ENCODE data around the gene TMPRSS9. TPM values are rescaled to one million over a fixed set of nuclear protein-coding genes. Genes with fewer than 3 reads are reported as not detected.

The TMPRSS9 gene
- total RNA-seq, 1 experiment from 2014 or later, result not detected

GRCh38 chr19:2428756-2429711, 69.0 kb downstream of the TMPRSS9 start:
- no peak overlapping the region for H3K4me3 ChIP-seq
- H3K36me3 ChIP-seq, result peaks cover 18% of the 10 kb centered on the region
- no peak for DNase-seq
- no peaks in the 10 kb centered on the region for H3K27me3 ChIP-seq
- no peaks in the 10 kb centered on the region for H3K9me3 ChIP-seq

GRCh38 chr19:2429917-2430535, 70.0 kb downstream of the TMPRSS9 start:
- Histone ChIP-seq H3K27me3 (no peaks in the 10 kb centered on the region), H3K36me3 (peaks cover 18% of the 10 kb centered on the region), H3K9me3 (no peaks in the 10 kb centered on the region), H3K4me3 (no peak overlapping the region)
- DNase-seq, result no peak

- Histone ChIP-seq H3K9me3 (no peaks in the 10 kb centered on the region), H3K36me3 (peaks cover 10% of the 10 kb centered on the region), H3K4me3 (no peak overlapping the region), H3K27me3 (no peaks in the 10 kb centered on the region)
- DNase-seq, result no peak
Observed at GRCh38 chr19:2431318-2432055, 71.4 kb downstream of the TMPRSS9 start.

- no peaks in the 10 kb centered on the region for H3K27me3 ChIP-seq
- no peaks in the 10 kb centered on the region for H3K9me3 ChIP-seq
- H3K4me3 ChIP-seq, result no peak overlapping the region
- peaks cover 8% of the 10 kb centered on the region for H3K36me3 ChIP-seq
- no peak for DNase-seq
Observed at GRCh38 chr19:2432131-2432848, 72.2 kb downstream of the TMPRSS9 start.

GRCh38 chr19:2433854-2434253, 73.8 kb downstream of the TMPRSS9 start:
- H3K36me3 ChIP-seq, result peaks cover 19% of the 10 kb centered on the region

GRCh38 chr19:2434267-2434666, 74.2 kb downstream of the TMPRSS9 start:
- no peak for DNase-seq
- H3K4me3 ChIP-seq, result no peak overlapping the region
- H3K27me3 ChIP-seq, result no peaks in the 10 kb centered on the region
- H3K9me3 ChIP-seq, result no peaks in the 10 kb centered on the region
- H3K36me3 ChIP-seq, result peaks cover 19% of the 10 kb centered on the region

More at GRCh38 chr19:2433854-2434253, 73.8 kb downstream of the TMPRSS9 start:
- H3K4me3 ChIP-seq, result no peak overlapping the region
- H3K9me3 ChIP-seq, result no peaks in the 10 kb centered on the region
- no peaks in the 10 kb centered on the region for H3K27me3 ChIP-seq
- no peak for DNase-seq

- Histone ChIP-seq H3K36me3 (peaks cover 19% of the 10 kb centered on the region), H3K27me3 (no peaks in the 10 kb centered on the region), H3K4me3 (no peak overlapping the region), H3K9me3 (no peaks in the 10 kb centered on the region)
- DNase-seq, result no peak
Observed at GRCh38 chr19:2434721-2435265, 74.7 kb downstream of the TMPRSS9 start.

- Histone ChIP-seq H3K4me3 (no peak overlapping the region), H3K36me3 (peaks cover 19% of the 10 kb centered on the region), H3K9me3 (no peaks in the 10 kb centered on the region), H3K27me3 (no peaks in the 10 kb centered on the region)
- DNase-seq, result no peak
Observed at GRCh38 chr19:2436384-2436783, 76.3 kb downstream of the TMPRSS9 start.

GRCh38 chr19:2436926-2437325, 76.9 kb downstream of the TMPRSS9 start:
- no peaks in the 10 kb centered on the region for H3K27me3 ChIP-seq
- peaks cover 18% of the 10 kb centered on the region for H3K36me3 ChIP-seq
- no peak overlapping the region for H3K4me3 ChIP-seq
- no peak for DNase-seq
- H3K9me3 ChIP-seq, result no peaks in the 10 kb centered on the region

GRCh38 chr19:2438178-2438577, 78.1 kb downstream of the TMPRSS9 start:
- Histone ChIP-seq H3K27me3 (no peaks in the 10 kb centered on the region), H3K9me3 (no peaks in the 10 kb centered on the region), H3K36me3 (peaks cover 19% of the 10 kb centered on the region), H3K4me3 (no peak overlapping the region)
- no peak for DNase-seq

- H3K27me3 ChIP-seq, result no peaks in the 10 kb centered on the region
- H3K36me3 ChIP-seq, result peaks cover 19% of the 10 kb centered on the region
- no peak overlapping the region for H3K4me3 ChIP-seq
- no peaks in the 10 kb centered on the region for H3K9me3 ChIP-seq
- no peak for DNase-seq
Observed at GRCh38 chr19:2440515-2440914, 80.5 kb downstream of the TMPRSS9 start.

- peaks cover 19% of the 10 kb centered on the region for H3K36me3 ChIP-seq
- no peaks in the 10 kb centered on the region for H3K27me3 ChIP-seq
- H3K9me3 ChIP-seq, result no peaks in the 10 kb centered on the region
- DNase-seq, result no peak
- H3K4me3 ChIP-seq, result no peak overlapping the region
Observed at GRCh38 chr19:2441096-2441752, 81.2 kb downstream of the TMPRSS9 start.

- H3K9me3 ChIP-seq, result no peaks in the 10 kb centered on the region
- peaks cover 8% of the 10 kb centered on the region for H3K36me3 ChIP-seq
- no peaks in the 10 kb centered on the region for H3K27me3 ChIP-seq
- no peak for DNase-seq
- no peak overlapping the region for H3K4me3 ChIP-seq
Observed at GRCh38 chr19:2443116-2443784, 83.2 kb downstream of the TMPRSS9 start.

GRCh38 chr19:2443785-2444182, 83.7 kb downstream of the TMPRSS9 start:
- Histone ChIP-seq H3K4me3 (no peak overlapping the region), H3K27me3 (no peaks in the 10 kb centered on the region), H3K9me3 (no peaks in the 10 kb centered on the region), H3K36me3 (peaks cover 3% of the 10 kb centered on the region)
- no peak for DNase-seq

GRCh38 chr19:2444251-2445002, 84.4 kb downstream of the TMPRSS9 start:
- DNase-seq, result no peak
- no peak overlapping the region for H3K4me3 ChIP-seq
- peaks cover 3% of the 10 kb centered on the region; the same call in 1 of the 2 replicates for H3K36me3 ChIP-seq
- no peaks in the 10 kb centered on the region for H3K9me3 ChIP-seq
- H3K27me3 ChIP-seq, result no peaks in the 10 kb centered on the region
